SK-N-MC (cell line): Measurements from ENCODE around the gene TMEM185B.

Experiments
- EZH2 ChIP-seq: fragments of 200-600 bp; sonication (generic); IDR thresholded peaks from one replicate; pipeline ENCODE4 v1.6.1; 2017; ENCODE audit warnings: antibody characterized with exemption
- POLR2AphosphoS5 ChIP-seq: IDR thresholded peaks from 2 replicates; pipeline ENCODE4 v1.6.1; 2012; ENCODE audit warnings: mild to moderate bottlenecking, low read depth, low read length, borderline replicate concordance

DNA sequence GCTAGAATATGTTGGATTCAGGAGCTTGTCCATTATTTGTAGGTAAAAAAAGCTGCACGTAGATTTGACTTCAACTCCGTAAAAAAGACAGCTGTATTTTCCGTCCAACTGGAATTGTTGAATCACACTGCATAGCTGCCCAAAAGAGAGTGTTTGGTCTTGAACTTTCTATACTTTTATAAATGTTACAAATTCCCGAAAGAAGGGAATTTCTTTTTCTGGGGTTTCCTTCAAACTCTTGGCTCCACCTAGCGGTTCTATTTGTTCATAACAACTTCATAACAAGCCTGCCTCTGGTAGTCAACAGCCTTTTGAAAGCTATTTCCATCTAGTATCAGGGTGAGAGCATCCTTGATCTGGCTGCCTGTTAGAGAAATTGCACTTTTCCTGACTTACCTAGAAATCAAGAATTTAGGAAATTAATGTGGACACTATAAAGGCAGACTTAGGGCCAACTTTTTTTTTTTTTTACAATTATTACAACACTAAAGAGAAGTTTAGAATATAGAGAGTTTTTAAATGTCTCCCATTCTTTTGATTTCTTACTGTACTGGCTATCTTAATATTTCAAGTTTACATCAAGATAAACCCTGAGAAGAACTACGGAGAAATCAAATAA is 48.1 kb downstream of the TMEM185B start:
- TF ChIP-seq EZH2 (no peak), POLR2AphosphoS5 (no peak)
